ENCODE data around the gene A2M.
A peak's percentile ranks its signal among the peaks of the same experiment; 100 is the strongest.

A2M gene

GRCh38 chr12:9133216-9133916 lies 17.6 kb upstream of the A2M start:
- peaks cover 7% of the 10 kb centered on the region for H3K9me3 ChIP-seq (ENCODE audit: control insufficient read depth, low read length)
- H3K9ac ChIP-seq (ENCODE audit: low read length) = no peak overlapping the region
- WGBS = no CpG with 5 or more reads among the region's 1 CpG
- H2BK120ac ChIP-seq (ENCODE audit: low read depth, low read length) = no peak overlapping the region
- no peak overlapping the region for H2BK12ac ChIP-seq (ENCODE audit: low read length in 2 of 2)
- H3K4me2 ChIP-seq (ENCODE audit: low read length, poor library complexity, severe bottlenecking) = no peak overlapping the region
- no peak for DNase-seq
- no peak overlapping the region for H2AK5ac ChIP-seq (ENCODE audit: low read length, severe bottlenecking)
- H2BK5ac ChIP-seq (ENCODE audit: low read depth, low read length, poor library complexity, severe bottlenecking) = no peak overlapping the region
- H3K27me3 ChIP-seq (ENCODE audit: control insufficient read depth in 1 of 2, insufficient read depth in 1 of 2, low read length in 2 of 2) = no peaks in the 10 kb centered on the region
- H3K4me3 ChIP-seq (ENCODE audit: insufficient read depth in 1 of 2, low read depth in 1 of 2, low read length in 2 of 2) = no peak overlapping the region
- H2BK15ac ChIP-seq (ENCODE audit: low read depth, poor library complexity, severe bottlenecking) = no peak overlapping the region
- no peak overlapping the region for H3K27ac ChIP-seq (ENCODE audit: low read length, poor library complexity, severe bottlenecking)
- no peaks in the 10 kb centered on the region for H3K36me3 ChIP-seq (ENCODE audit: control insufficient read depth in 1 of 2, insufficient read depth in 2 of 2, low read depth in 1 of 2, low read length in 2 of 2)
- H3K23ac ChIP-seq (ENCODE audit: low read length in 2 of 2) = no peak overlapping the region
- H2AFZ ChIP-seq (ENCODE audit: low read depth, low read length) = no peak overlapping the region
- H4K91ac ChIP-seq (ENCODE audit: low read length) = no peak overlapping the region
- H3K4ac ChIP-seq (ENCODE audit: low read depth in 1 of 2, low read length in 2 of 2) = no peak overlapping the region
- H3K18ac ChIP-seq (ENCODE audit: low read depth in 1 of 2, low read length in 2 of 2) = no peak overlapping the region
- H3K4me1 ChIP-seq (ENCODE audit: control insufficient read depth, insufficient read depth, low read depth, low read length) = no peaks in the 10 kb centered on the region
- H3K79me1 ChIP-seq (replicated peaks; ENCODE audit: low read length, poor library complexity, severe bottlenecking) = no peaks in the 10 kb centered on the region
- H4K8ac ChIP-seq (ENCODE audit: low read length) = no peak overlapping the region
- H3K14ac ChIP-seq (ENCODE audit: low read length in 2 of 2) = no peak overlapping the region

GRCh38 chr12:9132008-9132535 lies 16.4 kb upstream of the A2M start:
- no peak overlapping the region for H3K4me3 ChIP-seq (ENCODE audit: insufficient read depth in 1 of 2, low read depth in 1 of 2, low read length in 2 of 2)
- H4K91ac ChIP-seq (ENCODE audit: low read length) = no peak overlapping the region
- H3K79me1 ChIP-seq (replicated peaks; ENCODE audit: low read length, poor library complexity, severe bottlenecking) = no peaks in the 10 kb centered on the region
- H2AFZ ChIP-seq (ENCODE audit: low read depth, low read length) = no peak overlapping the region
- H3K9me3 ChIP-seq (ENCODE audit: control insufficient read depth, low read length) = peaks cover 7% of the 10 kb centered on the region
- no peak overlapping the region for H2BK12ac ChIP-seq (ENCODE audit: low read length in 2 of 2)
- no peak overlapping the region for H3K27ac ChIP-seq (ENCODE audit: low read length, poor library complexity, severe bottlenecking)
- H3K18ac ChIP-seq (ENCODE audit: low read depth in 1 of 2, low read length in 2 of 2) = no peak overlapping the region
- H3K4me2 ChIP-seq (ENCODE audit: low read length, poor library complexity, severe bottlenecking) = no peak overlapping the region
- H2BK120ac ChIP-seq (ENCODE audit: low read depth, low read length) = no peak overlapping the region
- no peaks in the 10 kb centered on the region for H3K36me3 ChIP-seq (ENCODE audit: control insufficient read depth in 1 of 2, insufficient read depth in 2 of 2, low read depth in 1 of 2, low read length in 2 of 2)
- no peak overlapping the region for H3K23ac ChIP-seq (ENCODE audit: low read length in 2 of 2)
- WGBS = 44% methylated on average over 1 of the region's 1 CpG
- H3K4me1 ChIP-seq (ENCODE audit: control insufficient read depth, insufficient read depth, low read depth, low read length) = no peaks in the 10 kb centered on the region
- peak; percentile 44 for DNase-seq
- H3K14ac ChIP-seq (ENCODE audit: low read length in 2 of 2) = no peak overlapping the region
- H3K9ac ChIP-seq (ENCODE audit: low read length) = no peak overlapping the region
- H4K8ac ChIP-seq (ENCODE audit: low read length) = no peak overlapping the region
- H2BK15ac ChIP-seq (ENCODE audit: low read depth, poor library complexity, severe bottlenecking) = no peak overlapping the region
- no peak overlapping the region for H2BK5ac ChIP-seq (ENCODE audit: low read depth, low read length, poor library complexity, severe bottlenecking)
- H3K4ac ChIP-seq (ENCODE audit: low read depth in 1 of 2, low read length in 2 of 2) = no peak overlapping the region
- H2AK5ac ChIP-seq (ENCODE audit: low read length, severe bottlenecking) = no peak overlapping the region
- no peaks in the 10 kb centered on the region for H3K27me3 ChIP-seq (ENCODE audit: control insufficient read depth in 1 of 2, insufficient read depth in 1 of 2, low read length in 2 of 2)

- Histone ChIP-seq H2BK15ac (ENCODE audit: low read depth, poor library complexity, severe bottlenecking) (no peak overlapping the region), H2BK120ac (ENCODE audit: low read depth, low read length) (no peak overlapping the region), H3K4ac (ENCODE audit: low read depth in 1 of 2, low read length in 2 of 2) (no peak overlapping the region), H2AK5ac (ENCODE audit: low read length, severe bottlenecking) (no peak overlapping the region), H3K36me3 (ENCODE audit: control insufficient read depth in 1 of 2, insufficient read depth in 2 of 2, low read depth in 1 of 2, low read length in 2 of 2) (no peaks in the 10 kb centered on the region), H4K91ac (ENCODE audit: low read length) (no peak overlapping the region), H3K4me3 (ENCODE audit: insufficient read depth in 1 of 2, low read depth in 1 of 2, low read length in 2 of 2) (no peak overlapping the region), H3K23ac (ENCODE audit: low read length in 2 of 2) (no peak overlapping the region), H3K18ac (ENCODE audit: low read depth in 1 of 2, low read length in 2 of 2) (no peak overlapping the region), H3K4me2 (ENCODE audit: low read length, poor library complexity, severe bottlenecking) (no peak overlapping the region), H4K8ac (ENCODE audit: low read length) (no peak overlapping the region), H3K14ac (ENCODE audit: low read length in 2 of 2) (no peak overlapping the region), H3K79me1 (replicated peaks; ENCODE audit: low read length, poor library complexity, severe bottlenecking) (no peaks in the 10 kb centered on the region), H3K4me1 (ENCODE audit: control insufficient read depth, insufficient read depth, low read depth, low read length) (no peaks in the 10 kb centered on the region), H3K9ac (ENCODE audit: low read length) (no peak overlapping the region), H3K27ac (ENCODE audit: low read length, poor library complexity, severe bottlenecking) (no peak overlapping the region), H3K9me3 (ENCODE audit: control insufficient read depth, low read length) (peaks cover 5% of the 10 kb centered on the region), H2BK5ac (ENCODE audit: low read depth, low read length, poor library complexity, severe bottlenecking) (no peak overlapping the region), H3K27me3 (ENCODE audit: control insufficient read depth in 1 of 2, insufficient read depth in 1 of 2, low read length in 2 of 2) (no peaks in the 10 kb centered on the region), H2AFZ (ENCODE audit: low read depth, low read length) (no peak overlapping the region), H2BK12ac (ENCODE audit: low read length in 2 of 2) (no peak overlapping the region)
- no peak for DNase-seq
- whole genome bisulfite sequencing = 86% methylated on average over 1 of the region's 2 CpGs
Measured at GRCh38 chr12:9130244-9130643, 14.5 kb upstream of the A2M start.

- Histone ChIP-seq H4K91ac (ENCODE audit: low read length) (peak overlapping the region; percentile 56), H3K18ac (ENCODE audit: low read depth in 1 of 2, low read length in 2 of 2) (no peak overlapping the region), H3K9me3 (ENCODE audit: control insufficient read depth, low read length) (peaks cover 3% of the 10 kb centered on the region), H3K79me1 (replicated peaks; ENCODE audit: low read length, poor library complexity, severe bottlenecking) (no peaks in the 10 kb centered on the region), H3K4me3 (ENCODE audit: insufficient read depth in 1 of 2, low read depth in 1 of 2, low read length in 2 of 2) (no peak overlapping the region), H2BK12ac (ENCODE audit: low read length in 2 of 2) (no peak overlapping the region), H4K8ac (ENCODE audit: low read length) (no peak overlapping the region), H3K4me1 (ENCODE audit: control insufficient read depth, insufficient read depth, low read depth, low read length) (no peaks in the 10 kb centered on the region), H2BK120ac (ENCODE audit: low read depth, low read length) (no peak overlapping the region), H3K36me3 (ENCODE audit: control insufficient read depth in 1 of 2, insufficient read depth in 2 of 2, low read depth in 1 of 2, low read length in 2 of 2) (no peaks in the 10 kb centered on the region), H3K9ac (ENCODE audit: low read length) (no peak overlapping the region), H2BK15ac (ENCODE audit: low read depth, poor library complexity, severe bottlenecking) (no peak overlapping the region), H3K27ac (ENCODE audit: low read length, poor library complexity, severe bottlenecking) (no peak overlapping the region), H3K14ac (ENCODE audit: low read length in 2 of 2) (no peak overlapping the region), H2BK5ac (ENCODE audit: low read depth, low read length, poor library complexity, severe bottlenecking) (no peak overlapping the region), H2AFZ (ENCODE audit: low read depth, low read length) (no peak overlapping the region), H3K4ac (ENCODE audit: low read depth in 1 of 2, low read length in 2 of 2) (no peak overlapping the region), H3K27me3 (ENCODE audit: control insufficient read depth in 1 of 2, insufficient read depth in 1 of 2, low read length in 2 of 2) (no peaks in the 10 kb centered on the region), H3K23ac (ENCODE audit: low read length in 2 of 2) (no peak overlapping the region), H2AK5ac (ENCODE audit: low read length, severe bottlenecking) (no peak overlapping the region), H3K4me2 (ENCODE audit: low read length, poor library complexity, severe bottlenecking) (no peak overlapping the region)
- no peak for DNase-seq
- 94% methylated on average over 36 of the region's 36 CpGs for WGBS
Measured at GRCh38 chr12:9127936-9128663, 12.4 kb upstream of the A2M start.
